UCSD-AML1 (cell line): ENCODE results near the gene RBMS3.

Experiments
- DNase-seq: peaks from one replicate; lab custom pipeline; 2025; ENCODE audit not compliant: unreplicated experiment; lab: John Stamatoyannopoulos, UW

The RBMS3 gene

GRCh38 chr3:29608414-29609327 lies 327.8 kb downstream of the RBMS3 start:
- DNase-seq, result no peak

- DNase-seq, result no peak
These were observed 328.5 kb downstream of the RBMS3 start for GRCh38 chr3:29609328-29609811.

GRCh38 chr3:29610781-29611180 lies 329.9 kb downstream of the RBMS3 start:
- no peak for DNase-seq

- DNase-seq, result no peak
These were observed 330.4 kb downstream of the RBMS3 start for GRCh38 chr3:29611252-29611651.

GRCh38 chr3:29612536-29612935 lies 331.7 kb downstream of the RBMS3 start:
- no peak for DNase-seq

- no peak for DNase-seq
These were observed 334.1 kb downstream of the RBMS3 start for GRCh38 chr3:29614954-29615353.

- no peak for DNase-seq
These were observed 337.8 kb downstream of the RBMS3 start for GRCh38 chr3:29618395-29619282.

DNA sequence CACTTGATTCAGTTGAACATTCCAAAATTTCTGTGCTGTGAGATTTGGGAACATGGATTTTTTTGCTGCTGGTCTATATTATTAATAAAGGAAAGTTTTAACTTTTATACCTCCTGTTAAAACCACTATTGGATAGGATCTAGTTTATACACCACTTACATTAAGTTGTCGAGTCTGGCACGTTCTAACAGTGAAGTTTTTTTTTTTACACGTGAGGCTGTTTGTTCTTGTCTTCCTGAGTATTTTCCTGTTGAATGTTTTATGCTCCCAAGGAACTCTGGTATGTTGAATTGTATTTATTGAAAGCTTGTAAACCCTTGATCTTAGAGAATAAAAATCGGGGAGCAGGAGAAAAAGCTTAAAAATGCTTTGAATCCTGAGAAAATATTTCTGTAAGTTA lies 338.8 kb downstream of the RBMS3 start:
- DNase-seq, result no peak

DNA sequence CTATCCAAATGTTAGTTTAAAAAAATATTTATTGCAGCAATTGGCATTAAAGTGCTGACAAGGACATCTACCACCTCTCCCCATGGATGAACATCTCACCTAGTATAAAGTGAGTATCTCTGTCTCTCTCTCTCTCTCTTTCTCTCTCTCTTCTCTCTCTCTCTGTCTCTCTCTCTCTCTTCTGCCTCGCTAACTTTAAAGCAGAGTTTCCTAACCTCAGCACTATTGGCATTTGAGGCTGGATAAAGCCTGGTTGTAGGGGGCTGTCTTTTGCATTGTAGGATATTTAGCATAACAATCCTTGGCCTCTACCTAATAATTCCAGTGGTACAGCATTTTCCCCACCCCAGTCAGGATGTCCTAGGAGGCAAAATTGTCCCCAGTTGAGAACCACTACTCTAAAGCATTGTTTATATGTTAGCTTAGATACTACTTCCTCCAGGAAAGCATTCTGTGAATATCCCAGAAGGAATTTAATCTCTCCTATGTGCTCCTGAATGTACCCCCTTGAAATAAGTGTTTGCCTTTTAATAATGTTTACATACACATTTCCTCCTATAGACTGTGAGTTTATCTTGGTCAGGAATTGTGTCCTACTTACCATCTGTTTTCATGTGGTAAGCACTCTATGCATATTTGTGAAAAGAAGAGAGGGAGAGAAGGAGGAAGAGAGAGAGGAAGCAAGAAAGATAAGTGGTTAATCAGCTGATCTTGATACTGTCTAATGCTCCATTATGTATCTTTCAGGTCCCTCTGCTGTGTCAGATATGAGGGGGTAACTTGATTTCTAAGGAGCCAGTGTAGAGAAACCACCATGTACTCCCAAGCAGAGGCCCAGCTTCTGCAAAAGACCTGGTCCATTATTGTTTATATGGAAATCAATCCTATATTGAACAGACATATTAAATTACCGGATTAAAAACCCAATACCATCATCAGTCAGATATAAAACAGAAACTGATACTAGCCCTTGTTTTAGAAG lies 346.6 kb downstream of the RBMS3 start:
- DNase-seq, result no peak

- DNase-seq, result no peak
These were observed 347.9 kb downstream of the RBMS3 start for GRCh38 chr3:29628795-29629194.

GRCh38 chr3:29635888-29636287 lies 355.0 kb downstream of the RBMS3 start:
- no peak for DNase-seq

GRCh38 chr3:29637068-29637467 lies 356.2 kb downstream of the RBMS3 start:
- DNase-seq, result no peak

DNA sequence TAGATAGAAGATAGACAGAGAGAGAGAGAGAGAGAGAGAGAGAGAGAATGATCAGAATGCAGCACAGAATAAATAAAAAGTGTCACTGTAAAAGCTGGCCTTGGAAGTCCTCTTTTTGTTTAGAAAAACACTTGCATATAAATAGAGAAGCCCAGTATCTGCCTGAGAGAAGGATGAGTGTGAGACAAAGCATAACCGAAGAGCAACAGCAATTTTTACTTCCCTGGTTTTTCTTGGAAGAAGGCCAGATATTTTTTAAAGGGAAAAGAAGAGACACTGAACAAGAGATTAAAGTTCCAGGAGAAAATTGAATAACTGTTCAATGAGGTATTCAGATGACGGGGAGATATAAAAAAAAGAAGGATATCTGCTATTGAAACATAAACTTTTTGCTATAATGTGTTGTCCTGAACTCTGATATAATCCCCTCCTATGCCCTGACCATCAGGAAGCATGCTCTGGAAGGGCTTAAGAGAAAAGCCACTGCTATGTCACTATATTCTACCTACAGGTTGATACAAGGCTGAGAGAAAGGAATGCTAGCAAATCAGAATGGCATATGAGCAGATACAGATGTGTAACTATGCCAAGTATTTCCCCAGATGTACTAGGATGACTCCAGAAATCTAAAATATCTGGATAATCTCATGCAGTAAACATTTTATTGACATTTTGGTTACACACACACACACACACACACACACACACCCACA lies 358.9 kb downstream of the RBMS3 start:
- no peak for DNase-seq

DNA sequence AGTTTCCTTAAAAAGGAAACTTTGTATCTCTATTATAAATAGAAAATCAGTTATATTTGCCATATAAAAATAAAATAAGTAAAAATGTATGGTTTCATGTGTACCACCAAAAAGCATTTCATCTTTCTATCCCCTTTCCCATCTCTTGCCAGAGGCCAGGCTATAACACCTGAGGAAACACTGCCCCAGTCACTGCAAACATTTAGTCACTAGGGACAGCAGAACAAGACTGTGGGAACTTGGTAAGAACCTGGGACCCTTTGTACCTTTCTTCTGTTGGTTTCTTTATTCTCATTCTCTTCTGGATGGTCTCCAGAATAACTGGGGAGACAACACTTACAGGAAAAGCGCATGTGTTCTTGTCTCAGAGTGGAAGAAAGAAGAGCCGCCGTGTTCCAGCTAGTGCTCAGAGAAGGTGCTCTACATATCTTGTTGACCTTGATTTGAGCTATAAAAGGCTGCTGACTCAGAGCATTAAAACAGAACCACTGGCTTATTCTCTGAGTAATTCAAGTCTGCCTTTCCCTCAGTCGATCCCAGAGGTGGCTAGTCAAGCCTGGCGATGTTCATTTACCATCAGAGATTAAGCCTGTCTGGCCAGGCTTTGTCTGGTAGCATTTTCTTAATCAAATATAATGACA lies 361.6 kb downstream of the RBMS3 start:
- no peak for DNase-seq

DNA sequence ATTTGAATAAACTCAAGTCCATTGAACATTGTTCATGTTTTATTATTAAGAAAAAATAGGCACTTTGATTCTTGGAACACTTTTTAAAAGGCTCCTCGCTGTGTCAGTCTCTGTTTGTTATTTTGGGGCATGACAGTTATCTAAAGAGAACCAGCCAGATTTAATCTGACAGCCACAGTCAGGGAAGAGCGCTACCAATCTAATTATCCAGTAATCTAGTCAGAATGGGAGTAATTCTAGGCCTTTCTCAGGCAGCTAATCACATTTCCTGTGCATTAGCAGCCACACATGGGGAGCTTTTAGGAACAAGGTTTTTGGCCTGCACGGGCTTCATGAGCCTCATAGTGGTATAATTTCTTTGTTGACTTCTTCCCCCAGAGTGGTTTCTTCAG lies 362.2 kb downstream of the RBMS3 start:
- no peak for DNase-seq

DNA sequence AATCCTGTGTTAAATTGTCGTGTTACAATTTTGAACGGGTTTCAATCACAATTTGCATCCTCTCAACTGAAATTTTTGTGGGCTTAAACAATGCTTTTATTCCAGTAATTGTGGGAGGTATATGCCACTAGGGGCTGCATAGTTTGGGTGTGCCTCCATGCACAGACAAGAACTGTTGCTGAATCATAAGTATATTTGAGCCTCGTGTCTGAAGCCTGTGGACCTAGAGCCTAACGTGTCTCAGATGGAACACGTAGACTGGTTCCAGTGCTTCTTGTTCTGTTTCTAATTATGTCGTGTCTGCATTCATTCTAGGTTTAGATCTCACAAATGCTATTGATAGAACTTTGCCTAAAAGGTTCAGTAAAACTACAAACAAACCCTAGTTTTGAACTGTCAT lies 363.4 kb downstream of the RBMS3 start:
- no peak for DNase-seq

GRCh38 chr3:29644956-29645636 lies 364.2 kb downstream of the RBMS3 start:
- no peak for DNase-seq

GRCh38 chr3:29646043-29646442 lies 365.2 kb downstream of the RBMS3 start:
- no peak for DNase-seq
